ENCODE measurements around the gene DDX11. TPM values are rescaled to one million over a fixed set of nuclear protein-coding genes. Genes with fewer than 3 reads are reported as not detected.
"Not testable (repeated sequence)": the region's sequence is repeated elsewhere in the genome, so short reads cannot be mapped to it uniquely, and the experiment has no call there.

The DDX11 gene
- polyA plus RNA-seq, 10 donors: 15.3 to 61.8 (median 30.0) TPM

DNA sequence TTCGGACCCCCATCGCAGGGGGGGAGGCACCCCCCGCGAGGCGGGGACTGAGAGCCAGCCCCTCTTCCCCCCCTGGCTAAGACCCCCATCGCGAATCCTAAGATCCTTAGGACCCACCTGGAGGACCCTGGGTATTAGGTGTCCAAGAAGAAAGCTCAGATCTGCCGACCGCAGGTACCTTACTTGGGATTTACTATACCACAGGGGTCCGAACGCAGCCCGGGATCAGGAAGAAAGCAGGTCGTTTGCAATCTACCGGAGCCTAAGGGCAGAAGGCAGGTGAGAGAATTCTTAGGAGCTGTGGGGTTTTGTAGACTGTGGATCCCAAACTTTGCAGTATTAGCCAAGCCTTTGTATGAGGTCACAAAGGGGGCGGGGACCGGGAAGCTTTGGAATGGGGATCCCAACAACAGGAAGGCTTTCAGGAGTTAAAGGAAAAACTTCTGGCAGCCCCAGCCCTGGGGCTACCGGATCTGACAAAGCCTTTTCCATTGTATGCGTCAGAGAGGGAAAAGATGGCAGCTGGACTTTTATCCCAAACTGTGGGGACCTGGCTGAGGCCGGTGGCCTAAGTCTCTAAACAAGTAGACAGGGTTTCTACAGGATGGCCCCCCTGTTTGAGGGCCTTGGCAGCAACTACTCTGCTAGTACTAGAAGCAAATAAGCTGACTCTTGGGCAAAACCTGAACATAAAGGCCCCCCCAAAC lies 47.5 kb downstream of the DDX11 start:
- DNase-seq: not testable (repeated sequence)

- no peak for DNase-seq
These were observed 48.8 kb downstream of the DDX11 start for GRCh38 chr12:31122481-31122880.

GRCh38 chr12:31124158-31124557 lies 50.5 kb downstream of the DDX11 start:
- not testable (repeated sequence) for DNase-seq

GRCh38 chr12:31125171-31125570 lies 51.5 kb downstream of the DDX11 start:
- DNase-seq: not testable (repeated sequence)

DNA sequence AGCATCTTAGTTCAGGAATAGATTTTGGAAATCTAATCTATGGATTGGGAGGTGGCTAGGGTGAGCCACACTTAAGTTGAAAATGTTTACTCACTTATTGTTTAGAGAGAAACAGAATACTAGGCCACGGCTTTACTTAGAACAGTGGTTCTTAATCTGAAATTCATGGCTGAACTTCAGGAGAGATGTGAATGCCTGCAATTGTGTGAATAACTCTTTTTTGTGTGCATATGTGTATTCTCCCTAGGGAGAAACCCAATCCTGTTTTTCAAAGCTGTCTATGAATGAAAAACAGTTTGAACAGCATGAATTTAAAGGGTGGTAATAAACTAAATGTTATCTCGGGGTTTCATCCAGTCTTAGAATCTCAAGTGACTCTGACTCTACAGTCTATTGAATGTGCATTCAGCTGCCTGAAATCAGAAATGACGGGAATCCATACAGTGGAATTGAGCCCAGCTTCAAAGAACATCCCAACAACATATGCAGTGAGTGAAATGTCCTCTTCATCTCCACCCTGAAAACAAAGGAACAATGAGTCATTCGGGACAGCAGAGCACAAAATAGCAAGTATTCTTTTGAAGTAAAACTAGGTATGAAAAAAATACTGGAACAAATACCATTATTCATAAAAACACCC lies 53.7 kb downstream of the DDX11 start:
- DNase-seq: not testable (repeated sequence)

DNA sequence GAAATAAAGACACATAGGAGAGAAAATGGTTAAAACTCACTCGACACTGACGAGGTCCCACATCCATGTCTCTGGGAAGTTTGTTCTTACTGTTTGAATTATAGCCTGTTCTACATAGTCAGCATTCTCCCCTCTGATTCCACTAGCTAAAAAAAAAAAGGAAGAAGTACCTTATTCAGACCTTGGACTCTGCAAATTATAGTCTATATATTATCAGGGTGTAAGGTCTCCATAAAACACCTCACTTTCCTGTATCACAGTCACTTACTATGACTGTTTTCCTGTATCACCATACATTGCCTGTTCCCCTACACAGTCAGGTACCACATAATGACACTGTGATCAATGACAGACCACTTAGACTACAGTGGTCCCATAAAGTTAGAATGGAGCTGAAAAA lies 62.9 kb downstream of the DDX11 start:
- DNase-seq: not testable (repeated sequence)

DNA sequence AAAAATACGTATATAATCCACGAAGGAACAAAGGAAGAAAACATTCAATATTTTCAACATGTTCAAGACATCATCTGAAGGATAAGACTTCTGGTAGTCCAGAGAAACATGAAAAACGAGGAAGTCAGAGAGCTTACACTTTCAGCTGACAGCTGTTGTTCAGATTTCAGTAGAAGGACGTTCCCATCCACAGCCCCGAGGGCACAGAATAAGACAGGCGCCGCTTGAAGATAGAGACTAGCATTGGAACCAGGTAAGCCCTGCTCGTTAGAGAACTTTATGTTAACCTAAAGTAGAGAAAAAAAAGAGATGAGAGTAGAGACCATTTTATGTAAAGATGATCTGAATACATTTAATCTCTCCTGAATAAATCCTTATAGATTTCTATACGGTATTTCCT lies 71.1 kb downstream of the DDX11 start:
- not testable (repeated sequence) for DNase-seq

DNA sequence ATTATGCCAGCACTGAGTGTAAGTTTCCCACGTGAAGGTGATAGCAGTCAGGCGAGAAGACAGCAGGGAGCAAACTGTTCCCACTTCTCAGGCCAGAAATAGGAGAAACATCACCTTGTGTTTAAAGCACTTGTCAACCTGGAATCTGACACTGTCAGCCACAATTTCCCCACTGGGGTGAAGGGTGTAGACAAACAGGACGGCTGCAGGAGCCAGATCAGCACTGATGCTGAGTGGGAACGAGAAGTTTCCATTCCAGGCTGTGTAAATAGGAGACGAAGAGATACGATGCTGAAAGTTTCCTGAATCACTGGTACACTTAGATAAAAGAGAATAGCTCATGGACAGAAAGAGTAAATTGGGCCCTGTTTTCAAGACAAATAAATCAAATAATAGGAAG lies 71.6 kb downstream of the DDX11 start:
- DNase-seq: not testable (repeated sequence)

GRCh38 chr12:31147415-31147814 lies 73.8 kb downstream of the DDX11 start:
- not testable (repeated sequence) for DNase-seq

DNA sequence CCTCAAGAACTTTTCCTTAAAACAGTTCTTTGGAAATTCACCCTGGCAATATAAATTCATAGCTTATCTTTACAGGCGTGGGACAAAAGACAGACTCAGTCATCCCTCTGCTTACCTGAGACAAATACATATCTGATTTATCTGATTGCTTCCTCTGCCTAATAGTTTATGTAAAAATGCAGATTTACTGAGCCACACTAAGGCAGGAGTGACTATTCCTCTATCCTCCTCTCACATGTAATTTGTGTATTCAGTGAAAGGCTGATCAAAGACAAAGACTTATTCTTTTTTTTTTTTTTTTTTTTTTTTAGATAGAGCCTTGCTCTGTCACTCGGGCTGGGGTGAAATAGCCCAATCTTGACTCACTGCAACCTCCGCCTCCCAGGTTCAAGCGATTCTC lies 77.1 kb downstream of the DDX11 start:
- not testable (repeated sequence) for DNase-seq

Other genes with a start within 250 kb of the DDX11 start
- gene TSPAN11, start 147.1 kb upstream of the DDX11 start, polyA plus RNA-seq (ENCODE audit: insufficient read length in 10 of 10): 10 to 100 TPM in 4 of 10 donors, 1 to 10 TPM in 6; 6.9 to 16.2 (median 8.9) TPM

Data from muscle of back (tissue), 11 donors.